Activated naive CD8-positive, alpha-beta T cell treated with anti-CD3 and anti-CD28 coated beads for 36 hours (primary cell): ENCODE measurements around the gene PRKD1. TPM values are rescaled to one million over a fixed set of nuclear protein-coding genes. Genes with fewer than 3 reads are reported as not detected.

ENCODE experiments used
- DNase-seq: peaks from one replicate; pipeline ENCODE4 v3.0.0; 2021
- H3K27ac Mint-ChIP-seq: one replicate; pipeline ENCODE4 v1.8.0; 2022; ENCODE audit warnings: mild to moderate bottlenecking, moderate library complexity, mixed read lengths
- H3K27me3 Mint-ChIP-seq: one replicate; pipeline ENCODE4 v1.8.0; 2022; ENCODE audit warnings: mild to moderate bottlenecking, mixed read lengths
- H3K36me3 Mint-ChIP-seq: one replicate; pipeline ENCODE4 v1.8.0; 2021; ENCODE audit warnings: mild to moderate bottlenecking, mixed read lengths
- H3K4me1 Mint-ChIP-seq: one replicate; pipeline ENCODE4 v1.8.0; 2021; ENCODE audit warnings: mixed read lengths
- H3K4me3 Mint-ChIP-seq: one replicate; pipeline ENCODE4 v1.8.0; 2022; ENCODE audit warnings: mild to moderate bottlenecking, moderate library complexity, mixed read lengths
- H3K9me3 Mint-ChIP-seq: one replicate; pipeline ENCODE4 v1.8.0; 2022; ENCODE audit warnings: mixed read lengths
- total RNA-seq, 2 experiments: library from RNA; stranded (reverse); gene quantifications; one replicate each; pipeline ENCODE4 v1.2.3, GENCODE V29; 2021

Gene PRKD1
- total RNA-seq, 2 experiments from 2014 or later: not detected

GRCh38 chr14:29759521-29760340 is 167.9 kb downstream of the PRKD1 start:
- no peaks in the 10 kb centered on the region for H3K4me1 Mint-ChIP-seq
- H3K27ac Mint-ChIP-seq: no peak overlapping the region
- H3K4me3 Mint-ChIP-seq: no peak overlapping the region
- no peak for DNase-seq
- no peaks in the 10 kb centered on the region for H3K9me3 Mint-ChIP-seq
- H3K36me3 Mint-ChIP-seq: no peaks in the 10 kb centered on the region
- H3K27me3 Mint-ChIP-seq: no peaks in the 10 kb centered on the region

- Mint-ChIP-seq H3K4me3 (no peak overlapping the region), H3K9me3 (no peaks in the 10 kb centered on the region), H3K27me3 (no peaks in the 10 kb centered on the region), H3K36me3 (no peaks in the 10 kb centered on the region), H3K4me1 (no peaks in the 10 kb centered on the region), H3K27ac (no peak overlapping the region)
- DNase-seq: no peak
Measured at GRCh38 chr14:29757711-29758233, 169.9 kb downstream of the PRKD1 start.

GRCh38 chr14:29757188-29757680 is 170.4 kb downstream of the PRKD1 start:
- no peak overlapping the region for H3K4me3 Mint-ChIP-seq
- DNase-seq: no peak
- no peak overlapping the region for H3K27ac Mint-ChIP-seq
- no peaks in the 10 kb centered on the region for H3K27me3 Mint-ChIP-seq
- H3K4me1 Mint-ChIP-seq: no peaks in the 10 kb centered on the region
- no peaks in the 10 kb centered on the region for H3K36me3 Mint-ChIP-seq
- H3K9me3 Mint-ChIP-seq: no peaks in the 10 kb centered on the region

GRCh38 chr14:29756019-29756385 is 171.6 kb downstream of the PRKD1 start:
- Mint-ChIP-seq H3K27ac (no peak overlapping the region), H3K4me1 (no peaks in the 10 kb centered on the region), H3K9me3 (peaks cover 1% of the 10 kb centered on the region), H3K36me3 (no peaks in the 10 kb centered on the region), H3K27me3 (no peaks in the 10 kb centered on the region), H3K4me3 (no peak overlapping the region)
- DNase-seq: no peak

GRCh38 chr14:29755311-29756018 is 172.2 kb downstream of the PRKD1 start:
- Mint-ChIP-seq H3K27ac (no peak overlapping the region), H3K4me3 (no peak overlapping the region), H3K36me3 (no peaks in the 10 kb centered on the region), H3K9me3 (peaks cover 5% of the 10 kb centered on the region), H3K27me3 (no peaks in the 10 kb centered on the region), H3K4me1 (no peaks in the 10 kb centered on the region)
- no peak for DNase-seq

- Mint-ChIP-seq H3K36me3 (no peaks in the 10 kb centered on the region), H3K27me3 (no peaks in the 10 kb centered on the region), H3K9me3 (peaks cover 5% of the 10 kb centered on the region), H3K4me1 (no peaks in the 10 kb centered on the region), H3K27ac (no peak overlapping the region), H3K4me3 (no peak overlapping the region)
- no peak for DNase-seq
Measured at GRCh38 chr14:29754134-29754533, 173.5 kb downstream of the PRKD1 start.

- Mint-ChIP-seq H3K27ac (no peak overlapping the region), H3K4me3 (no peak overlapping the region)
- DNase-seq: no peak
Measured at GRCh38 chr14:29752221-29752923, 175.3 kb downstream of the PRKD1 start.

GRCh38 chr14:29749829-29750228 is 177.8 kb downstream of the PRKD1 start:
- DNase-seq: no peak
- no peaks in the 10 kb centered on the region for H3K4me1 Mint-ChIP-seq
- no peak overlapping the region for H3K4me3 Mint-ChIP-seq
- no peak overlapping the region for H3K27ac Mint-ChIP-seq
- no peaks in the 10 kb centered on the region for H3K27me3 Mint-ChIP-seq
- H3K36me3 Mint-ChIP-seq: no peaks in the 10 kb centered on the region
- H3K9me3 Mint-ChIP-seq: peaks cover 5% of the 10 kb centered on the region

More at GRCh38 chr14:29752221-29752923, 175.3 kb downstream of the PRKD1 start:
- Mint-ChIP-seq H3K27me3 (no peaks in the 10 kb centered on the region), H3K9me3 (peaks cover 5% of the 10 kb centered on the region), H3K4me1 (no peaks in the 10 kb centered on the region), H3K36me3 (no peaks in the 10 kb centered on the region)

- H3K4me3 Mint-ChIP-seq: no peak overlapping the region
- H3K9me3 Mint-ChIP-seq: peaks cover 5% of the 10 kb centered on the region
- no peak overlapping the region for H3K27ac Mint-ChIP-seq
- H3K27me3 Mint-ChIP-seq: no peaks in the 10 kb centered on the region
- no peak for DNase-seq
- no peaks in the 10 kb centered on the region for H3K4me1 Mint-ChIP-seq
- H3K36me3 Mint-ChIP-seq: no peaks in the 10 kb centered on the region
Measured at GRCh38 chr14:29749327-29749726, 178.3 kb downstream of the PRKD1 start.

- no peak for DNase-seq
- Mint-ChIP-seq H3K4me1 (no peaks in the 10 kb centered on the region), H3K9me3 (peaks cover 2% of the 10 kb centered on the region), H3K36me3 (no peaks in the 10 kb centered on the region), H3K27ac (no peak overlapping the region), H3K4me3 (no peak overlapping the region), H3K27me3 (no peaks in the 10 kb centered on the region)
Measured at GRCh38 chr14:29745863-29746262, 181.8 kb downstream of the PRKD1 start.

GRCh38 chr14:29743531-29743930 is 184.1 kb downstream of the PRKD1 start:
- Mint-ChIP-seq H3K4me3 (no peak overlapping the region), H3K27ac (no peak overlapping the region), H3K4me1 (no peaks in the 10 kb centered on the region), H3K36me3 (no peaks in the 10 kb centered on the region), H3K9me3 (no peaks in the 10 kb centered on the region), H3K27me3 (no peaks in the 10 kb centered on the region)
- no peak for DNase-seq

GRCh38 chr14:29741909-29742401 is 185.7 kb downstream of the PRKD1 start:
- H3K9me3 Mint-ChIP-seq: peaks cover 3% of the 10 kb centered on the region
- H3K27me3 Mint-ChIP-seq: no peaks in the 10 kb centered on the region
- no peak overlapping the region for H3K27ac Mint-ChIP-seq
- no peaks in the 10 kb centered on the region for H3K36me3 Mint-ChIP-seq
- DNase-seq: no peak
- no peak overlapping the region for H3K4me3 Mint-ChIP-seq
- no peaks in the 10 kb centered on the region for H3K4me1 Mint-ChIP-seq

- DNase-seq: no peak
- Mint-ChIP-seq H3K4me3 (no peak overlapping the region), H3K27ac (no peak overlapping the region), H3K36me3 (no peaks in the 10 kb centered on the region), H3K9me3 (peaks cover 5% of the 10 kb centered on the region), H3K27me3 (no peaks in the 10 kb centered on the region), H3K4me1 (no peaks in the 10 kb centered on the region)
Measured at GRCh38 chr14:29740491-29740890, 187.2 kb downstream of the PRKD1 start.

GRCh38 chr14:29738950-29739349 is 188.7 kb downstream of the PRKD1 start:
- no peak overlapping the region for H3K4me3 Mint-ChIP-seq
- no peaks in the 10 kb centered on the region for H3K36me3 Mint-ChIP-seq
- DNase-seq: no peak
- H3K9me3 Mint-ChIP-seq: peaks cover 5% of the 10 kb centered on the region
- no peaks in the 10 kb centered on the region for H3K4me1 Mint-ChIP-seq
- H3K27ac Mint-ChIP-seq: no peak overlapping the region
- no peaks in the 10 kb centered on the region for H3K27me3 Mint-ChIP-seq

- Mint-ChIP-seq H3K27ac (no peak overlapping the region), H3K27me3 (no peaks in the 10 kb centered on the region), H3K36me3 (no peaks in the 10 kb centered on the region), H3K9me3 (peaks cover 7% of the 10 kb centered on the region), H3K4me1 (no peaks in the 10 kb centered on the region), H3K4me3 (no peak overlapping the region)
- no peak for DNase-seq
Measured at GRCh38 chr14:29738056-29738455, 189.6 kb downstream of the PRKD1 start.
